Measurements from ENCODE around the gene HSD3B2.

The HSD3B2 gene

GRCh38 chr1:119451158-119451557, 36.2 kb downstream of the HSD3B2 start:
- no peak for DNase-seq (ENCODE audit: low read depth, low spot score)
- H3K9me3 ChIP-seq (ENCODE audit: low read depth, low read length): no peaks in the 10 kb centered on the region
- no peak for TF ChIP-seq FOXP2 (optimal IDR thresholded peaks at IDR 0.05; ENCODE audit: control extremely low read depth, extremely low read length, insufficient read depth)
- TF ChIP-seq EZH2 (IDR thresholded peaks at IDR 0.05): no peak
- no peak for TF ChIP-seq POLR2AphosphoS5 (IDR thresholded peaks at IDR 0.05; ENCODE audit: borderline replicate concordance, low read depth, low read length)
- H3K27ac ChIP-seq: no peak overlapping the region
- H3K9ac ChIP-seq (ENCODE audit: insufficient read length): no peak overlapping the region
- no peak overlapping the region for H3K4me3 ChIP-seq
- H3K36me3 ChIP-seq (ENCODE audit: insufficient read depth, low read length): no peaks in the 10 kb centered on the region

- Histone ChIP-seq H3K27ac (no peak overlapping the region), H3K4me3 (no peak overlapping the region), H3K36me3 (ENCODE audit: insufficient read depth, low read length) (no peaks in the 10 kb centered on the region), H3K9ac (ENCODE audit: insufficient read length) (no peak overlapping the region), H3K9me3 (ENCODE audit: low read depth, low read length) (no peaks in the 10 kb centered on the region)
- TF ChIP-seq EZH2 (IDR thresholded peaks at IDR 0.05) (no peak), FOXP2 (optimal IDR thresholded peaks at IDR 0.05; ENCODE audit: control extremely low read depth, extremely low read length, insufficient read depth) (no peak), POLR2AphosphoS5 (IDR thresholded peaks at IDR 0.05; ENCODE audit: borderline replicate concordance, low read depth, low read length) (no peak)
- no peak for DNase-seq (ENCODE audit: low read depth, low spot score)
These were observed 37.1 kb downstream of the HSD3B2 start for GRCh38 chr1:119452091-119452490.

GRCh38 chr1:119453021-119453420, 38.1 kb downstream of the HSD3B2 start:
- H3K4me3 ChIP-seq: no peak overlapping the region
- no peak overlapping the region for H3K27ac ChIP-seq
- H3K36me3 ChIP-seq (ENCODE audit: insufficient read depth, low read length): no peaks in the 10 kb centered on the region
- TF ChIP-seq EZH2 (IDR thresholded peaks at IDR 0.05) (no peak), POLR2AphosphoS5 (IDR thresholded peaks at IDR 0.05; ENCODE audit: borderline replicate concordance, low read depth, low read length) (no peak), FOXP2 (optimal IDR thresholded peaks at IDR 0.05; ENCODE audit: control extremely low read depth, extremely low read length, insufficient read depth) (no peak)
- no peaks in the 10 kb centered on the region for H3K9me3 ChIP-seq (ENCODE audit: low read depth, low read length)
- DNase-seq (ENCODE audit: low read depth, low spot score): no peak
- H3K9ac ChIP-seq (ENCODE audit: insufficient read length): no peak overlapping the region

GRCh38 chr1:119462964-119463363, 48.0 kb downstream of the HSD3B2 start:
- no peak for DNase-seq (ENCODE audit: low read depth, low spot score)
- Histone ChIP-seq H3K27ac (no peak overlapping the region), H3K9me3 (ENCODE audit: low read depth, low read length) (no peaks in the 10 kb centered on the region), H3K36me3 (ENCODE audit: insufficient read depth, low read length) (no peaks in the 10 kb centered on the region), H3K4me3 (no peak overlapping the region), H3K9ac (ENCODE audit: insufficient read length) (no peak overlapping the region)
- TF ChIP-seq POLR2AphosphoS5 (IDR thresholded peaks at IDR 0.05; ENCODE audit: borderline replicate concordance, low read depth, low read length): no peak
- TF ChIP-seq FOXP2 (optimal IDR thresholded peaks at IDR 0.05; ENCODE audit: control extremely low read depth, extremely low read length, insufficient read depth): no peak
- no peak for TF ChIP-seq EZH2 (IDR thresholded peaks at IDR 0.05)

- no peaks in the 10 kb centered on the region for H3K36me3 ChIP-seq (ENCODE audit: insufficient read depth, low read length)
- no peak overlapping the region for H3K9ac ChIP-seq (ENCODE audit: insufficient read length)
- no peak overlapping the region for H3K4me3 ChIP-seq
- no peak for DNase-seq (ENCODE audit: low read depth, low spot score)
- H3K9me3 ChIP-seq (ENCODE audit: low read depth, low read length): no peaks in the 10 kb centered on the region
- H3K27ac ChIP-seq: no peak overlapping the region
- no peak for TF ChIP-seq POLR2AphosphoS5 (IDR thresholded peaks at IDR 0.05; ENCODE audit: borderline replicate concordance, low read depth, low read length)
- no peak for TF ChIP-seq FOXP2 (optimal IDR thresholded peaks at IDR 0.05; ENCODE audit: control extremely low read depth, extremely low read length, insufficient read depth)
- no peak for TF ChIP-seq EZH2 (IDR thresholded peaks at IDR 0.05)
These were observed 48.6 kb downstream of the HSD3B2 start for GRCh38 chr1:119463569-119463968.

- DNase-seq (ENCODE audit: low read depth, low spot score): no peak
- Histone ChIP-seq H3K27ac (no peak overlapping the region), H3K9me3 (ENCODE audit: low read depth, low read length) (no peaks in the 10 kb centered on the region), H3K4me3 (no peak overlapping the region), H3K36me3 (ENCODE audit: insufficient read depth, low read length) (no peaks in the 10 kb centered on the region), H3K9ac (ENCODE audit: insufficient read length) (no peak overlapping the region)
- no peak for TF ChIP-seq FOXP2 (optimal IDR thresholded peaks at IDR 0.05; ENCODE audit: control extremely low read depth, extremely low read length, insufficient read depth)
- no peak for TF ChIP-seq EZH2 (IDR thresholded peaks at IDR 0.05)
- TF ChIP-seq POLR2AphosphoS5 (IDR thresholded peaks at IDR 0.05; ENCODE audit: borderline replicate concordance, low read depth, low read length): no peak
These were observed 51.5 kb downstream of the HSD3B2 start for GRCh38 chr1:119466445-119466844.

GRCh38 chr1:119467219-119467618, 52.3 kb downstream of the HSD3B2 start:
- no peak overlapping the region for H3K4me3 ChIP-seq
- no peaks in the 10 kb centered on the region for H3K9me3 ChIP-seq (ENCODE audit: low read depth, low read length)
- no peak for TF ChIP-seq POLR2AphosphoS5 (IDR thresholded peaks at IDR 0.05; ENCODE audit: borderline replicate concordance, low read depth, low read length)
- H3K9ac ChIP-seq (ENCODE audit: insufficient read length): no peak overlapping the region
- no peak overlapping the region for H3K27ac ChIP-seq
- DNase-seq (ENCODE audit: low read depth, low spot score): no peak
- H3K36me3 ChIP-seq (ENCODE audit: insufficient read depth, low read length): no peaks in the 10 kb centered on the region

GRCh38 chr1:119467857-119468668, 53.1 kb downstream of the HSD3B2 start:
- DNase-seq (ENCODE audit: low read depth, low spot score): no peak
- Histone ChIP-seq H3K9ac (ENCODE audit: insufficient read length) (no peak overlapping the region), H3K36me3 (ENCODE audit: insufficient read depth, low read length) (no peaks in the 10 kb centered on the region), H3K4me3 (no peak overlapping the region), H3K27ac (no peak overlapping the region), H3K9me3 (ENCODE audit: low read depth, low read length) (no peaks in the 10 kb centered on the region)
- no peak for TF ChIP-seq EZH2 (IDR thresholded peaks at IDR 0.05)
- TF ChIP-seq FOXP2 (optimal IDR thresholded peaks at IDR 0.05; ENCODE audit: control extremely low read depth, extremely low read length, insufficient read depth): no peak
- no peak for TF ChIP-seq POLR2AphosphoS5 (IDR thresholded peaks at IDR 0.05; ENCODE audit: borderline replicate concordance, low read depth, low read length)

- TF ChIP-seq FOXP2 (optimal IDR thresholded peaks at IDR 0.05; ENCODE audit: control extremely low read depth, extremely low read length, insufficient read depth): no peak
- TF ChIP-seq POLR2AphosphoS5 (IDR thresholded peaks at IDR 0.05; ENCODE audit: borderline replicate concordance, low read depth, low read length): no peak
- no peak for TF ChIP-seq EZH2 (IDR thresholded peaks at IDR 0.05)
- no peak for DNase-seq (ENCODE audit: low read depth, low spot score)
- Histone ChIP-seq H3K9ac (ENCODE audit: insufficient read length) (no peak overlapping the region), H3K4me3 (no peak overlapping the region), H3K27ac (no peak overlapping the region), H3K9me3 (ENCODE audit: low read depth, low read length) (no peaks in the 10 kb centered on the region), H3K36me3 (ENCODE audit: insufficient read depth, low read length) (no peaks in the 10 kb centered on the region)
These were observed 54.8 kb downstream of the HSD3B2 start for GRCh38 chr1:119469741-119470140.

All from SK-N-MC (cell line).